Measurements from ENCODE around the gene FIGN.

- TF ChIP-seq CTCF (IDR thresholded peaks at IDR 0.05 in 4 of 5, conservative IDR thresholded peaks at IDR 0.05 in 1 of 5) (no peak), POLR2A (IDR thresholded peaks at IDR 0.05) (no peak)
Measured at GRCh38 chr2:163652751-163653150, 83.1 kb downstream of the FIGN start.

Data from gastrocnemius medialis (tissue), 4 donors.